Mucosa of descending colon (tissue), 3 donors: ENCODE measurements around the gene ZFYVE26. TPM values are rescaled to one million over a fixed set of nuclear protein-coding genes. Genes with fewer than 3 reads are reported as not detected.
A peak's percentile ranks its signal among the peaks of the same experiment; 100 is the strongest.

ENCODE experiments used
- ATAC-seq: fragments of 200-7000 bp; cut with Tn5 transposase; one replicate; pipeline ENCODE4 v1.9.1; 2020; ENCODE audit warnings: mild to moderate bottlenecking, moderate library complexity
- DNase-seq, 3 donors: peaks; one replicate each; pipeline ENCODE4 v3.0.0-alpha.2; 2020
- H3K36me3 ChIP-seq: fragments of 200-600 bp; one replicate; pipeline ENCODE4 v1.8.0; 2021; ENCODE audit warnings: low read depth, mild to moderate bottlenecking
- H3K4me1 ChIP-seq: fragments of 200-600 bp; one replicate; pipeline ENCODE4 v1.8.0; 2021; ENCODE audit warnings: low read depth, mild to moderate bottlenecking
- H3K4me3 ChIP-seq: fragments of 200-600 bp; one replicate; pipeline ENCODE4 v1.8.0; 2021; ENCODE audit warnings: mild to moderate bottlenecking
- H3K9me3 ChIP-seq: fragments of 200-600 bp; one replicate; pipeline ENCODE4 v1.8.0; 2021; ENCODE audit warnings: mild to moderate bottlenecking
- CTCF ChIP-seq: fragments of 200-600 bp; IDR thresholded peaks from one replicate; pipeline ENCODE4 v1.8.0; 2022; ENCODE audit warnings: antibody characterized with exemption, mild to moderate bottlenecking
- intact Hi-C, 2 donors: fragments of 100-400 bp; cut with DNase I in 1 of 2; cut with micrococcal nuclease in 1 of 2; formaldehyde crosslinking; loops; one replicate each; pipeline versions ENCODE4 v1.11.0 to v1.11.1; 2022; cut with DNase I, micrococcal nuclease
- total RNA-seq, 3 donors: library from RNA; stranded (reverse); fragmentation: NEBNext Ultra II Directional in 2 of 3; extraction: Animal tissue kit (Norgen Biotek cat#: 25700) in 2 of 3; gene quantifications; one replicate each; pipeline versions ENCODE4 v1.2.1 to v1.2.4, GENCODE V29; 2021 to 2023
- donor health status: DM: no; HTN: no; CAD: no; lungs with moderate emphysema.
- donor health status: DM: no; HTN: no; CAD: no.
- donor health status: DM: no; HTN: yes; CAD: no.

ZFYVE26 gene
- total RNA-seq, 3 donors from 2014 or later, result 23.4 to 31.7 (median 29.1) TPM

DNA sequence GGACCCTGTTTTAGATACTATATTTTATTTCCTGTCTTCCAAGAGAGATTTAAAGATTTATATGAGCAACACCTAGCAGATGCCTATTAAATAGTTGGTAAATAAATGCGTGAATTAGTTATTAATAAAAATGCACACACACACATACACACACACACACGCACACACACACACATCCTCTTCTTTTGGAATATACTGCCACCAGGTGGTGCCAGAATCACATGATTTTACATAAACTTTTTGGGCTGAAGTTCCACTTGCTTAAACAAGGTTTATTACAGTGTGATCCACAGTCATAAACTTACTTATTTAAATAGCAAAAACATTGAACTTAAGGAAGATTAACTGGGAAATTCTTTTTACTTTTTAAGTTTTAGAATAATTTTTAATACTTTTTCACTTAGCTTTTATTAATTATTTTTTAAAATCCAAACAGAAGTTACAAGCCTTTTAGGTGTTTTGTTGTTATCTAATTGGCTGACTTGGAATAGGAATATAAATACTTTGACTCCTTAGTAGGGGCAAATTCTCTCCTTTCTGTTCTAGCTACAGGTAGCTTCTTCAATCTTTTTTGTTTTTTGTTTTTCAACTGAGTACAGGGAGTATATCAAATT is 20.7 kb upstream of the ZFYVE26 start:
- no peaks in the 10 kb centered on the region for H3K36me3 ChIP-seq
- no peaks in the 10 kb centered on the region for H3K9me3 ChIP-seq
- DNase-seq, result peak in 1 of 3 donors; percentile 88
- no peaks in the 10 kb centered on the region for H3K4me1 ChIP-seq
- peak; percentile 87 for ATAC-seq
- H3K4me3 ChIP-seq, result no peak overlapping the region
- no peak for TF ChIP-seq CTCF
- intact Hi-C loops, result no loop called here

- ATAC-seq, result no peak
- H3K9me3 ChIP-seq, result no peaks in the 10 kb centered on the region
- intact Hi-C loops, result no loop called here
- DNase-seq, result no peak
- no peaks in the 10 kb centered on the region for H3K36me3 ChIP-seq
- no peak overlapping the region for H3K4me3 ChIP-seq
- no peaks in the 10 kb centered on the region for H3K4me1 ChIP-seq
- TF ChIP-seq CTCF, result no peak
These were observed 19.2 kb upstream of the ZFYVE26 start for GRCh38 chr14:67835596-67835995.

DNA sequence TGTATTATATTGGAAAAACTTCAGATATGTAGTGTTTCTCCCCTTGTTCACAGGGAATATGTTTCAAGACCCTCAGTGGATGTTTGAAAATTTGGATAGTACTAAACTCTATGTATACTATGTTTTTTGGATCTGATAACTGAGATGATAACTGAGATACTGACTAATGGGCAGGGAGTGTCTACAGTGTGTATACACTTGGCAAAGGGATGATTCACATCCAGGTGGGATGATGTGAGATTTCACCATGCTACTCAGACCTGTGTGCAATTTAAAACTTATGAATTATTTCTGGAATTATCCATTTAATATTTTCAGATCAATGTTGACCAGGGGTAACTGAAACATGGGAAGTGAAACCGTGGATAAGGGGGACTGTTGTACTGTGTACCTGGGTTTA is 17.0 kb upstream of the ZFYVE26 start:
- no peak for TF ChIP-seq CTCF
- no peaks in the 10 kb centered on the region for H3K36me3 ChIP-seq
- H3K4me1 ChIP-seq, result no peaks in the 10 kb centered on the region
- ATAC-seq (no peak), DNase-seq (no peak)
- intact Hi-C loops, result no loop called here
- H3K9me3 ChIP-seq, result no peaks in the 10 kb centered on the region
- H3K4me3 ChIP-seq, result no peak overlapping the region

DNA sequence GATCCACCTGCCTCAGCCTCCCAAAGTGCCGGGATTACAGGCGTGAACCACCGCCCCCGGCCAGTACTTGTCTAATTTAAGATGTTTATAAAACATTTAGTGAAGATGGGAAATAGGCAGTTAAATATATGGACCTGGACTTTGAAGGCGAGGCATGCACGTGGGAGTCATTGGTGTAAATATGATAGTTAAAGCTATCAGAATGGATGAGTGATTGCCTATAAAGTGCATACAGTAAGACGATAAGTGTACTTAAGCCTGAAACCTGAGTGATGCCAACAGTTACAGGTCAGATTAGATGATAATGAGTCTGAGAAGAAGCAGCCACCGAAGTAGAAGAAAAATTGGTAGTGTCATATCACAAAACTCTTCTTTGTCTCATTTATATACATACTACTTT is 14.7 kb upstream of the ZFYVE26 start:
- TF ChIP-seq CTCF, result no peak
- DNase-seq (no peak), ATAC-seq (peak; percentile 67)
- H3K4me3 ChIP-seq, result no peak overlapping the region
- H3K36me3 ChIP-seq, result no peaks in the 10 kb centered on the region
- intact Hi-C loops, result no loop called here
- no peaks in the 10 kb centered on the region for H3K4me1 ChIP-seq
- H3K9me3 ChIP-seq, result no peaks in the 10 kb centered on the region

- no peaks in the 10 kb centered on the region for H3K36me3 ChIP-seq
- H3K4me3 ChIP-seq, result no peak overlapping the region
- DNase-seq, result no peak
- no peaks in the 10 kb centered on the region for H3K9me3 ChIP-seq
- peaks cover 13% of the 10 kb centered on the region for H3K4me1 ChIP-seq
- no peak for TF ChIP-seq CTCF
- intact Hi-C loops, result no loop called here
- ATAC-seq, result no peak
These were observed 4.7 kb upstream of the ZFYVE26 start for GRCh38 chr14:67821121-67821520.
